ENCODE data around the gene CLTB.
A peak's percentile ranks its signal among the peaks of the same experiment; 100 is the strongest.
"Not testable (repeated sequence)": the region's sequence is repeated elsewhere in the genome, so short reads cannot be mapped to it uniquely, and the experiment has no call there.

Gene CLTB

GRCh38 chr5:176447978-176448608, 31.8 kb upstream of the CLTB start, which contains the start of gene FAF2:
FAF2 (plus strand) TSS chr5:176448385; CDS start chr5:176448408, 23 bp downstream.
- Histone ChIP-seq H3K36me3 (ENCODE audit: control insufficient read depth in 4 of 4, insufficient read depth in 4 of 4, low read length in 3 of 4) (peaks cover 0 to 9% (median 0%) of the 10 kb centered on the region in 4 experiments), H3K27me3 (replicated peaks in 2 of 5; ENCODE audit: control insufficient read depth in 4 of 5, insufficient read depth in 5 of 5, low read length in 4 of 5) (no peaks in the 10 kb centered on the region), H3K9me3 (ENCODE audit: control extremely low read depth in 1 of 5, control insufficient read depth in 4 of 5, insufficient read depth in 2 of 5, low read depth in 1 of 5, low read length in 4 of 5) (no peaks in the 10 kb centered on the region), H3K4me1 (ENCODE audit: control extremely low read depth in 1 of 4, control insufficient read depth in 4 of 4, insufficient read depth in 4 of 4, low read length in 3 of 4) (peaks cover 4 to 28% (median 21%) of the 10 kb centered on the region in 4 experiments), H3K4me3 (ENCODE audit: control insufficient read depth in 1 of 7, extremely low read depth in 1 of 7, insufficient read depth in 4 of 7, low read depth in 2 of 7, low read length in 6 of 7) (peak within 1 kb of the TSS; percentile 84 to 100 (median 96)), H3K27ac (ENCODE audit: insufficient read depth in 1 of 2, low read depth in 1 of 2, low read length in 2 of 2, poor library complexity in 1 of 2, severe bottlenecking in 2 of 2) (peak within 1 kb of the TSS; percentile 96 to 99)
- ChIA-PET CTCF (interaction anchor here (0.7 to 1.8 kb wide), 9 partner anchors 11 to 89 kb away, joined by 3 to 6 read pairs (median 4); partner anchors contain the start of genes CLTB and RNF44), POLR2A (interaction anchor here (0.6 to 2.5 kb wide), 5 partner anchors 12 to 89 kb away, joined by 3 to 17 read pairs (median 5); partner anchors contain the start of genes CLTB and RNF44)
- WGBS (ENCODE audit: insufficient coverage): 0% methylated on average over 43 of the region's 50 CpGs
- DNase-seq: peak; percentile 99

- no peak for DNase-seq
- no peaks in the 10 kb centered on the region for H3K9me3 ChIP-seq (ENCODE audit: control extremely low read depth in 1 of 5, control insufficient read depth in 4 of 5, insufficient read depth in 2 of 5, low read depth in 1 of 5, low read length in 4 of 5)
- no peaks in the 10 kb centered on the region for H3K27me3 ChIP-seq (replicated peaks in 2 of 5; ENCODE audit: control insufficient read depth in 4 of 5, insufficient read depth in 5 of 5, low read length in 4 of 5)
- POLR2A ChIA-PET: interaction anchor here (0.9 to 2.5 kb wide), 4 partner anchors 12 to 89 kb away, joined by 3 to 17 read pairs (median 6); partner anchors contain the start of genes CLTB and RNF44
- WGBS (ENCODE audit: insufficient coverage): 0% methylated on average over 34 of the region's 34 CpGs
- peaks cover 0 to 4% (median 0%) of the 10 kb centered on the region in 4 experiments for H3K36me3 ChIP-seq (ENCODE audit: control insufficient read depth in 4 of 4, insufficient read depth in 4 of 4, low read length in 3 of 4)
- H3K4me3 ChIP-seq (ENCODE audit: control insufficient read depth in 1 of 7, extremely low read depth in 1 of 7, insufficient read depth in 4 of 7, low read depth in 2 of 7, low read length in 6 of 7): peak overlapping the region; percentile 84 to 100 (median 93)
- CTCF ChIA-PET: interaction anchor here (0.7 to 1.8 kb wide), 9 partner anchors 12 to 90 kb away, joined by 3 to 6 read pairs (median 4); partner anchors contain the start of genes CLTB and RNF44
- peaks cover 4 to 28% (median 21%) of the 10 kb centered on the region in 4 experiments for H3K4me1 ChIP-seq (ENCODE audit: control extremely low read depth in 1 of 4, control insufficient read depth in 4 of 4, insufficient read depth in 4 of 4, low read length in 3 of 4)
- H3K27ac ChIP-seq (ENCODE audit: insufficient read depth in 1 of 2, low read depth in 1 of 2, low read length in 2 of 2, poor library complexity in 1 of 2, severe bottlenecking in 2 of 2): peak overlapping the region; percentile 89 to 99
Observed at GRCh38 chr5:176447591-176447977, 31.2 kb upstream of the CLTB start.

- WGBS (ENCODE audit: insufficient coverage): 17% methylated on average over 26 of the region's 27 CpGs
- Histone ChIP-seq H3K4me1 (ENCODE audit: control extremely low read depth in 1 of 4, control insufficient read depth in 4 of 4, insufficient read depth in 4 of 4, low read length in 3 of 4) (peaks cover 4 to 28% (median 21%) of the 10 kb centered on the region in 4 experiments), H3K36me3 (ENCODE audit: control insufficient read depth in 4 of 4, insufficient read depth in 4 of 4, low read length in 3 of 4) (no peaks in the 10 kb centered on the region), H3K4me3 (ENCODE audit: control insufficient read depth in 1 of 7, extremely low read depth in 1 of 7, insufficient read depth in 4 of 7, low read depth in 2 of 7, low read length in 6 of 7) (peak overlapping the region; percentile 84 to 100 (median 93)), H3K9me3 (ENCODE audit: control extremely low read depth in 1 of 5, control insufficient read depth in 4 of 5, insufficient read depth in 2 of 5, low read depth in 1 of 5, low read length in 4 of 5) (no peaks in the 10 kb centered on the region), H3K27ac (ENCODE audit: insufficient read depth in 1 of 2, low read depth in 1 of 2, low read length in 2 of 2, poor library complexity in 1 of 2, severe bottlenecking in 2 of 2) (peak overlapping the region; percentile 89 to 99), H3K27me3 (replicated peaks in 2 of 5; ENCODE audit: control insufficient read depth in 4 of 5, insufficient read depth in 5 of 5, low read length in 4 of 5) (no peaks in the 10 kb centered on the region)
- peak; percentile 12 to 65 (median 60) for DNase-seq
- POLR2A ChIA-PET: interaction anchor here (0.9 to 2.5 kb wide), 3 partner anchors 11 to 90 kb away, joined by 3 to 17 read pairs (median 8); partner anchors contain the start of genes CLTB and RNF44
- CTCF ChIA-PET: interaction anchor here (0.7 to 1.8 kb wide), 9 partner anchors 12 to 90 kb away, joined by 3 to 6 read pairs (median 4); partner anchors contain the start of genes CLTB and RNF44
Observed at GRCh38 chr5:176446884-176447590, 30.7 kb upstream of the CLTB start.

- no peak overlapping the region for H3K27ac ChIP-seq (ENCODE audit: insufficient read depth in 1 of 2, low read depth in 1 of 2, low read length in 2 of 2, poor library complexity in 1 of 2, severe bottlenecking in 2 of 2)
Observed at GRCh38 chr5:176446028-176446665, 29.8 kb upstream of the CLTB start.

GRCh38 chr5:176444742-176445141, 28.4 kb upstream of the CLTB start:
- DNase-seq: no peak
- Histone ChIP-seq H3K4me1 (ENCODE audit: control extremely low read depth in 1 of 4, control insufficient read depth in 4 of 4, insufficient read depth in 4 of 4, low read length in 3 of 4) (peaks cover 4 to 23% (median 18%) of the 10 kb centered on the region in 4 experiments), H3K4me3 (ENCODE audit: control insufficient read depth in 1 of 7, extremely low read depth in 1 of 7, insufficient read depth in 4 of 7, low read depth in 2 of 7, low read length in 6 of 7) (no peak overlapping the region), H3K9me3 (ENCODE audit: control extremely low read depth in 1 of 5, control insufficient read depth in 4 of 5, insufficient read depth in 2 of 5, low read depth in 1 of 5, low read length in 4 of 5) (no peaks in the 10 kb centered on the region), H3K27me3 (replicated peaks in 2 of 5; ENCODE audit: control insufficient read depth in 4 of 5, insufficient read depth in 5 of 5, low read length in 4 of 5) (no peaks in the 10 kb centered on the region), H3K36me3 (ENCODE audit: control insufficient read depth in 4 of 4, insufficient read depth in 4 of 4, low read length in 3 of 4) (no peaks in the 10 kb centered on the region), H3K27ac (ENCODE audit: insufficient read depth in 1 of 2, low read depth in 1 of 2, low read length in 2 of 2, poor library complexity in 1 of 2, severe bottlenecking in 2 of 2) (no peak overlapping the region)
- CTCF ChIA-PET: no interaction called here
- 100% methylated on average over 1 of the region's 5 CpGs for WGBS (ENCODE audit: insufficient coverage)
- POLR2A ChIA-PET: no interaction called here

More at GRCh38 chr5:176446028-176446665, 29.8 kb upstream of the CLTB start:
- Histone ChIP-seq H3K4me1 (ENCODE audit: control extremely low read depth in 1 of 4, control insufficient read depth in 4 of 4, insufficient read depth in 4 of 4, low read length in 3 of 4) (peaks cover 4 to 28% (median 21%) of the 10 kb centered on the region in 4 experiments), H3K4me3 (ENCODE audit: control insufficient read depth in 1 of 7, extremely low read depth in 1 of 7, insufficient read depth in 4 of 7, low read depth in 2 of 7, low read length in 6 of 7) (no peak overlapping the region), H3K36me3 (ENCODE audit: control insufficient read depth in 4 of 4, insufficient read depth in 4 of 4, low read length in 3 of 4) (no peaks in the 10 kb centered on the region), H3K27me3 (replicated peaks in 2 of 5; ENCODE audit: control insufficient read depth in 4 of 5, insufficient read depth in 5 of 5, low read length in 4 of 5) (no peaks in the 10 kb centered on the region), H3K9me3 (ENCODE audit: control extremely low read depth in 1 of 5, control insufficient read depth in 4 of 5, insufficient read depth in 2 of 5, low read depth in 1 of 5, low read length in 4 of 5) (no peaks in the 10 kb centered on the region)
- WGBS (ENCODE audit: insufficient coverage): 100% methylated on average over 5 of the region's 9 CpGs
- POLR2A ChIA-PET: no interaction called here
- CTCF ChIA-PET: no interaction called here
- DNase-seq: no peak

GRCh38 chr5:176442911-176443310, 26.6 kb upstream of the CLTB start:
- H3K27me3 ChIP-seq (replicated peaks in 2 of 5; ENCODE audit: control insufficient read depth in 4 of 5, insufficient read depth in 5 of 5, low read length in 4 of 5); H3K36me3 ChIP-seq (ENCODE audit: control insufficient read depth in 4 of 4, insufficient read depth in 4 of 4, low read length in 3 of 4); H3K27ac ChIP-seq (ENCODE audit: insufficient read depth in 1 of 2, low read depth in 1 of 2, low read length in 2 of 2, poor library complexity in 1 of 2, severe bottlenecking in 2 of 2); H3K4me3 ChIP-seq (ENCODE audit: control insufficient read depth in 1 of 7, extremely low read depth in 1 of 7, insufficient read depth in 4 of 7, low read depth in 2 of 7, low read length in 6 of 7); POLR2A ChIA-PET; CTCF ChIA-PET; H3K9me3 ChIP-seq (ENCODE audit: control extremely low read depth in 1 of 5, control insufficient read depth in 4 of 5, insufficient read depth in 2 of 5, low read depth in 1 of 5, low read length in 4 of 5); DNase-seq: not testable (repeated sequence)
- no CpG with 5 or more reads among the region's 4 CpGs for WGBS (ENCODE audit: insufficient coverage)
- H3K4me1 ChIP-seq (ENCODE audit: control extremely low read depth in 1 of 4, control insufficient read depth in 4 of 4, insufficient read depth in 4 of 4, low read length in 3 of 4): peaks cover 0 to 11% (median 10%) of the 10 kb centered on the region in 4 experiments

All from common myeloid progenitor, CD34-positive (primary cell).